Natural killer cell (primary cell): ENCODE measurements around the gene ZNF618. TPM values are rescaled to one million over a fixed set of nuclear protein-coding genes. Genes with fewer than 3 reads are reported as not detected.

Source experiments
- ATAC-seq, 3 donors: fragments of 150-1000 bp in 2 of 3; fragments of 200-7000 bp in 1 of 3; cut with Tn5 transposase; 1 replicate in 1 of 3; 2 replicates in 2 of 3; pipeline ENCODE4 v1.10.0; 2021; ENCODE audit warnings: mild to moderate bottlenecking in 2 of 3, moderate library complexity in 2 of 3
- DNase-seq, 2 donors: peaks; one replicate each; pipeline versions ENCODE4 v3.0.0 to v3.0.0-alpha.2; 2013 to 2021; ENCODE audit warnings: mixed read lengths in 1 of 2
- H3K27ac ChIP-seq: one replicate; pipeline ENCODE4 v1.5.1; 2013; ENCODE audit warnings: mild to moderate bottlenecking, low read length
- H3K27me3 ChIP-seq: one replicate; pipeline ENCODE4 v1.6.1; 2013; ENCODE audit warnings: low read length; ENCODE audit not compliant: control insufficient read depth, insufficient read depth
- H3K36me3 ChIP-seq: one replicate; pipeline ENCODE4 v1.6.1; 2013; ENCODE audit warnings: low read length; ENCODE audit not compliant: control insufficient read depth, insufficient read depth
- H3K4me1 ChIP-seq: one replicate; pipeline ENCODE4 v1.6.1; 2013; ENCODE audit warnings: low read length; ENCODE audit not compliant: control insufficient read depth, insufficient read depth
- H3K4me3 ChIP-seq: one replicate; pipeline ENCODE4 v1.5.1; 2013; ENCODE audit warnings: low read length
- H3K9me3 ChIP-seq: one replicate; pipeline ENCODE4 v1.6.1; 2013; ENCODE audit warnings: low read length; ENCODE audit not compliant: control insufficient read depth, insufficient read depth
- H3K27ac Mint-ChIP-seq, 2 donors: one replicate each; pipeline ENCODE4 v1.8.0; 2022; ENCODE audit warnings: mild to moderate bottlenecking in 2 of 2, mixed read lengths in 2 of 2, moderate library complexity in 1 of 2
- H3K27me3 Mint-ChIP-seq, 2 donors: one replicate each; pipeline ENCODE4 v1.8.0; 2022; ENCODE audit warnings: low read depth in 2 of 2, mixed read lengths in 2 of 2
- H3K36me3 Mint-ChIP-seq: one replicate; pipeline ENCODE4 v1.8.0; 2022; ENCODE audit warnings: mixed read lengths
- H3K4me1 Mint-ChIP-seq, 2 donors: one replicate each; pipeline ENCODE4 v1.8.0; 2022; ENCODE audit warnings: mixed read lengths in 2 of 2
- H3K4me3 Mint-ChIP-seq: one replicate; pipeline ENCODE4 v1.8.0; 2022; ENCODE audit warnings: mild to moderate bottlenecking, moderate library complexity, mixed read lengths
- H3K9me3 Mint-ChIP-seq, 2 donors: one replicate each; pipeline ENCODE4 v1.8.0; 2022; ENCODE audit warnings: mixed read lengths in 2 of 2
- WGBS: methylation state at CpG from one replicate; pipeline ENCODE4 v1.1.7; 2013; ENCODE audit warnings: missing lambda C conversion rate; ENCODE audit not compliant: insufficient coverage; 5-methylcytosine and 5-hydroxymethylcytosine counted together
- intact Hi-C: fragments of 100-400 bp; cut with micrococcal nuclease; formaldehyde crosslinking; loops from one replicate; pipeline ENCODE4 v1.14.2; 2022
- total RNA-seq, 4 donors: library from RNA; stranded (reverse); fragments of 120-200 nt in 1 of 4; gene quantifications; one replicate each; pipeline versions ENCODE4 v1.2.3 to v1.2.4, GENCODE V29; 2013 to 2022
- TF ChIP-seq, protein P1 (sequence below): fragments of 200-600 bp; IDR thresholded peaks from one replicate; pipeline ENCODE4 v1.8.0; 2022; ENCODE audit warnings: antibody characterized with exemption

The ZNF618 gene
- total RNA-seq, 3 donors from 2014 or later (not counting 1 experiment from before 2014, with no cell fraction given), result 9.2 to 10.7 (median 10.0) TPM

DNA sequence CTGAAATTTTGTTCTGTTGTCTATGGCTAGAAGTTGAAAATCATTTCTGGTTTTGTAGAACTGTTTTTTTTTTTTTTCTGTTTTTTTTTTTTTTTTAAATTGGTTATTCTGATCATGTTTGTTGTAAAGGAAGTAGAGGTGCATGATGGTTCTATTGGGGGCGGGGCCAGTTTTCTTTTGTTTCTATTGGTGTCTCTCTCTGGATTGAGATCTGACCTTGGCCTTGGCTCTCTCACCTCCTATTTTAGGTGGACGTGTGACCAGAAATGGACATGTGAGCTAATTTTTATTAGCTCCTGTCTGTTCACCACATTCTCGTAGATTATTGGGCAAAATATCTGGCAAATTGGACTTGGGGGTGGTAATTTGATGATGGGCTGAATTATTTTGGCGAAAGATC, 3.2 kb downstream of the ZNF618 start:
- H3K4me3 Mint-ChIP-seq, result no peak overlapping the region
- H3K27ac Mint-ChIP-seq, result no peak overlapping the region
- H3K4me1 Mint-ChIP-seq, result peaks cover 13 to 18% of the 10 kb centered on the region in 2 donors
- TF ChIP-seq, protein P1, sequence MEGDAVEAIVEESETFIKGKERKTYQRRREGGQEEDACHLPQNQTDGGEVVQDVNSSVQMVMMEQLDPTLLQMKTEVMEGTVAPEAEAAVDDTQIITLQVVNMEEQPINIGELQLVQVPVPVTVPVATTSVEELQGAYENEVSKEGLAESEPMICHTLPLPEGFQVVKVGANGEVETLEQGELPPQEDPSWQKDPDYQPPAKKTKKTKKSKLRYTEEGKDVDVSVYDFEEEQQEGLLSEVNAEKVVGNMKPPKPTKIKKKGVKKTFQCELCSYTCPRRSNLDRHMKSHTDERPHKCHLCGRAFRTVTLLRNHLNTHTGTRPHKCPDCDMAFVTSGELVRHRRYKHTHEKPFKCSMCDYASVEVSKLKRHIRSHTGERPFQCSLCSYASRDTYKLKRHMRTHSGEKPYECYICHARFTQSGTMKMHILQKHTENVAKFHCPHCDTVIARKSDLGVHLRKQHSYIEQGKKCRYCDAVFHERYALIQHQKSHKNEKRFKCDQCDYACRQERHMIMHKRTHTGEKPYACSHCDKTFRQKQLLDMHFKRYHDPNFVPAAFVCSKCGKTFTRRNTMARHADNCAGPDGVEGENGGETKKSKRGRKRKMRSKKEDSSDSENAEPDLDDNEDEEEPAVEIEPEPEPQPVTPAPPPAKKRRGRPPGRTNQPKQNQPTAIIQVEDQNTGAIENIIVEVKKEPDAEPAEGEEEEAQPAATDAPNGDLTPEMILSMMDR, result no peak
- no peak for DNase-seq
- no peak overlapping the region for H3K27ac ChIP-seq
- H3K9me3 Mint-ChIP-seq, result no peaks in the 10 kb centered on the region
- intact Hi-C loops, result loop anchor here (5.0 kb wide), 1 partner anchor 197 kb away; no protein-coding TSS in a partner anchor
- peaks cover 3% of the 10 kb centered on the region for H3K4me1 ChIP-seq
- no peaks in the 10 kb centered on the region for H3K36me3 ChIP-seq
- peaks cover 8% of the 10 kb centered on the region for H3K36me3 Mint-ChIP-seq
- WGBS, result 89% methylated on average over 4 of the region's 4 CpGs
- no peak for ATAC-seq
- peaks cover 2% of the 10 kb centered on the region for H3K27me3 ChIP-seq
- no peak overlapping the region for H3K4me3 ChIP-seq
- no peaks in the 10 kb centered on the region for H3K27me3 Mint-ChIP-seq
- H3K9me3 ChIP-seq, result no peaks in the 10 kb centered on the region

DNA sequence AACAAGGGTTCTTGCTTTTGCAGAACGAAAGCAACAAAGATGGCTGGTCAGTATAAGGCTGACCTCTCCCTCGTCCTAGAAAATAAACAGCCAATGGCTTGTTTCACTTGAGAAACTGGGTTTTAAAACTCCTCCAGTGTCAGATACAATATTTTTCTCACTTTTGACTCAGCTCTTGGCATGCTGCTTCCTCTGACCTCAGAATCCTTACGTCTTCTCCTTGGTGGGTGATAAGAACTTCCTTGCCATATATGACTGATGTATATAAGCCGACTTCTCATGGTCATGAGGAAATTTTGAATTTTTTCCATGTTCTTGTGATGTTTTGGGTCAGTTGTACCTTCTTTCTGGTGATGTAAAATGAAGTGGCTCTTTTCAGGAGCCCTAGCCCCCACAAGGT, 3.8 kb downstream of the ZNF618 start:
- Mint-ChIP-seq H3K27me3 (no peaks in the 10 kb centered on the region), H3K27ac (no peak overlapping the region), H3K36me3 (peaks cover 8% of the 10 kb centered on the region), H3K9me3 (no peaks in the 10 kb centered on the region), H3K4me3 (no peak overlapping the region), H3K4me1 (peaks cover 13 to 18% of the 10 kb centered on the region in 2 donors)
- DNase-seq (no peak), ATAC-seq (no peak)
- H3K36me3 ChIP-seq, result no peaks in the 10 kb centered on the region
- 88% methylated on average over 4 of the region's 4 CpGs for WGBS
- TF ChIP-seq, protein P1, result no peak
- H3K27me3 ChIP-seq, result peaks cover 2% of the 10 kb centered on the region
- peaks cover 3% of the 10 kb centered on the region for H3K4me1 ChIP-seq
- H3K9me3 ChIP-seq, result no peaks in the 10 kb centered on the region
- intact Hi-C loops, result loop anchor here (5.0 kb wide), 1 partner anchor 198 kb away; no protein-coding TSS in a partner anchor
- no peak overlapping the region for H3K27ac ChIP-seq
- no peak overlapping the region for H3K4me3 ChIP-seq

DNA sequence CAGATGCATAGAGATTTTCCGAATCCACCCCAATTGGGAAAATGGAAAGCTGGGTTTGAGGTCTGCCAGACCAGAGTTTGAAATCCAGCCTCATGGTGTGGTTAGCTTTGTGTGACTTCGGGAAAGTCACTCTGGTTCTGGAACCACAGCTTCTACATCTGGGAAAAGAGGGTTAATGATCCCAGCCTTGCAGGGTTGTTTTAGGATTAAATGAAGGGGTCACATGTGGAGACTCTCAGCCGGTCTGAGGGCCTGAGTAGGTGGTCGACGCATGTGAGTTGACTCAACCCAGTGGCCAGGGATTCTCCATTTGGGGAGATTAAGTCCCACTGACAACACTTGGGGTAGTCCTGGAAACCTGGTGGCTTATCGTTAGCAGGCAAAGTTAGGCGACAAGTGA, 6.1 kb downstream of the ZNF618 start:
- H3K27me3 Mint-ChIP-seq, result no peaks in the 10 kb centered on the region
- 94% methylated on average over 7 of the region's 7 CpGs for WGBS
- peak overlapping the region in 1 of 2 donors; percentile 75 for H3K27ac Mint-ChIP-seq
- Histone ChIP-seq H3K36me3 (no peaks in the 10 kb centered on the region), H3K27ac (no peak overlapping the region), H3K27me3 (no peaks in the 10 kb centered on the region), H3K4me3 (no peak overlapping the region), H3K4me1 (peaks cover 9% of the 10 kb centered on the region), H3K9me3 (no peaks in the 10 kb centered on the region)
- H3K9me3 Mint-ChIP-seq, result no peaks in the 10 kb centered on the region
- H3K36me3 Mint-ChIP-seq, result no peaks in the 10 kb centered on the region
- no peak overlapping the region for H3K4me3 Mint-ChIP-seq
- TF ChIP-seq, protein P1, result no peak
- ATAC-seq, result no peak
- intact Hi-C loops, result no loop called here
- H3K4me1 Mint-ChIP-seq, result peaks cover 23 to 30% of the 10 kb centered on the region in 2 donors
- no peak for DNase-seq

DNA sequence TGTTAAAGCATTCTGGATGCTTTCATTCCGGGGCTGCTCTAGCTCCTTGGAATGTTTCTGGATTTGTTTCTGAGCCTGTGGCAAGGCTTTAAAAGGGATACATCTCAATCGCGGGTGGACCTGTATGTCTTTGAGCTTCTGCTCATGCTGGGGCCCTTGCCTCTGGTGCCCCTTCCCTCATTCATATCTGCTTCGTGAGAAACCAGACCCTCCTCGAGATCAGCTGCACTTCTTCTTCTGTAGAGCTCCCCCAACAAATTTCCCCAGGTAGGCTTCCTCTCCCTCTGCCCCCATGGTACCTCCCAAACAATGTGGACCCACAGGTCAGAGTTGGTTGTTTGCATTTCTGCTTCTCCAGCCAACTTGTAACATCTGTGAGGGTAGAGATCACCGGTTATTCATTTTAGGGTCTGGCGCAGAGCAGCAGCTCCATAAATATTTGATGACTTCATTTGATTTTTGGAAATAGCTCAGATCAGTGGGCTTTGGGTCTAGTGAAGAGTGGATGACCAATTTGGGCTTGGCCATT, 6.6 kb downstream of the ZNF618 start:
- H3K4me3 Mint-ChIP-seq, result no peak overlapping the region
- no peaks in the 10 kb centered on the region for H3K9me3 Mint-ChIP-seq
- WGBS, result 92% methylated on average over 7 of the region's 7 CpGs
- DNase-seq (no peak), ATAC-seq (no peak)
- H3K4me1 Mint-ChIP-seq, result peaks cover 25 to 30% of the 10 kb centered on the region in 2 donors
- intact Hi-C loops, result no loop called here
- no peak overlapping the region for H3K27ac Mint-ChIP-seq
- no peak overlapping the region for H3K27ac ChIP-seq
- peaks cover 10% of the 10 kb centered on the region for H3K4me1 ChIP-seq
- H3K27me3 ChIP-seq, result no peaks in the 10 kb centered on the region
- no peaks in the 10 kb centered on the region for H3K36me3 Mint-ChIP-seq
- no peaks in the 10 kb centered on the region for H3K36me3 ChIP-seq
- TF ChIP-seq, protein P1, result no peak
- H3K4me3 ChIP-seq, result no peak overlapping the region
- H3K9me3 ChIP-seq, result no peaks in the 10 kb centered on the region
- no peaks in the 10 kb centered on the region for H3K27me3 Mint-ChIP-seq
